GM23248 (cell line): ENCODE measurements around the gene NCLN.

Experiments
- EZH2 ChIP-seq: fragments of 200-600 bp; sonication (generic); IDR thresholded peaks from 2 replicates; pipeline ENCODE4 v1.6.1; 2018; ENCODE audit warnings: antibody characterized with exemption, mild to moderate bottlenecking; ENCODE audit not compliant: insufficient read depth, poor library complexity, severe bottlenecking
- EZH2phosphoT487 ChIP-seq: fragments of 200-600 bp; sonication (generic); IDR thresholded peaks from 2 replicates; pipeline ENCODE4 v1.6.1; 2018; ENCODE audit warnings: antibody characterized with exemption, moderate library complexity, mild to moderate bottlenecking, low read depth; ENCODE audit not compliant: insufficient read depth

DNA sequence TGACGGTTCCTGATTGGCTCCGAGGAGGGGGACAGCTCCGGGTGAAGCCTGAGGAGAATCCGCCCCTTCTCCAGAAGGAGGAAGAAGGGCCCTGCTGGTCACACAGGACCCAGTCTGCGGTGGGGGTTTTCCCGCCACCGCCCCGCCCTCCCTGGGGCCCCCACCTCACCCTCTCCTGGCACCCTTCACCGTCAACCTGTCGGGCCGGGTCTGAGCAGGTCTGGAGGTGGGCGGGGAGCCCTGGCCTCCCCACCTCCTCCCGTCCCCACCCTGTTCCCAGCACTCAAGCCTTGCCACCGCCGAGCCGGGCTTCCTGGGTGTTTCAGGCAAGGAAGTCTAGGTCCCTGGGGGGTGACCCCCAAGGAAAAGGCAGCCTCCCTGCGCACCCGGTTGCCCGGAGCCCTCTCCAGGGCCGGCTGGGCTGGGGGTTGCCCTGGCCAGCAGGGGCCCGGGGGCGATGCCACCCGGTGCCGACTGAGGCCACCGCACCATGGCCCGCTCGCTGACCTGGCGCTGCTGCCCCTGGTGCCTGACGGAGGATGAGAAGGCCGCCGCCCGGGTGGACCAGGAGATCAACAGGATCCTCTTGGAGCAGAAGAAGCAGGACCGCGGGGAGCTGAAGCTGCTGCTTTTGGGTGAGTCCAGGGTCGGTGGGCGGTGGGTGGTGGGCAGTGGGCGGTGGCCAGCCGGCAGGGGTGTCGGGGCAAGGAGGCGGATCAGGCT lies 49.6 kb upstream of the NCLN start, which contains the start of gene GNA15:
- TF ChIP-seq EZH2, result no peak
- TF ChIP-seq EZH2phosphoT487, result no peak
